GM12874 (cell line): ENCODE results near the gene GSTA3.
A peak's percentile ranks its signal among the peaks of the same experiment; 100 is the strongest.

Source experiments
- TF ChIP-seq, protein P1 (sequence below): IDR thresholded peaks from 2 replicates; pipeline ENCODE4 v1.5.1; 2011; ENCODE audit warnings: low read depth, mild to moderate bottlenecking, control low read depth, low read length, moderate library complexity; ENCODE audit not compliant: insufficient read depth

The GSTA3 gene

DNA sequence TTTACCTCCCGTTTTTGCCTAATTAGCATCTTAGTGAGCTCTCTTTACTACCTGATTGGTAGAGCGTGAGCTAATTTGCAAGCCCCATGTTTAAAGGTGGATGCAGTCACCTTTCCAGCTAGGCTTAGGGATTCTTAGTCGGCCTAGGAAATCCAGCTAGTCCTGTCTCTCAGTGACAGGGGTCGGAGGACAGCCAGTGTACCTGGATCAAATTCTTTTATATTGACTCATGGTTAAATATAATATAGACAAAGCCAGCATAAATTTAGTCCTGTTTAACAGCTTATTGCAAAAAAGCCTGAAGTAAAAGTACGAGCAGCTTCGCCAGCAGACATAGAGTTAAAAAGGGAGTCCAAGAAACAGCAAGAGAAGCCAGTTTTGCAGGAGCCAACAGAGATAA, 12.2 kb upstream of the GSTA3 start:
- TF ChIP-seq, protein P1, sequence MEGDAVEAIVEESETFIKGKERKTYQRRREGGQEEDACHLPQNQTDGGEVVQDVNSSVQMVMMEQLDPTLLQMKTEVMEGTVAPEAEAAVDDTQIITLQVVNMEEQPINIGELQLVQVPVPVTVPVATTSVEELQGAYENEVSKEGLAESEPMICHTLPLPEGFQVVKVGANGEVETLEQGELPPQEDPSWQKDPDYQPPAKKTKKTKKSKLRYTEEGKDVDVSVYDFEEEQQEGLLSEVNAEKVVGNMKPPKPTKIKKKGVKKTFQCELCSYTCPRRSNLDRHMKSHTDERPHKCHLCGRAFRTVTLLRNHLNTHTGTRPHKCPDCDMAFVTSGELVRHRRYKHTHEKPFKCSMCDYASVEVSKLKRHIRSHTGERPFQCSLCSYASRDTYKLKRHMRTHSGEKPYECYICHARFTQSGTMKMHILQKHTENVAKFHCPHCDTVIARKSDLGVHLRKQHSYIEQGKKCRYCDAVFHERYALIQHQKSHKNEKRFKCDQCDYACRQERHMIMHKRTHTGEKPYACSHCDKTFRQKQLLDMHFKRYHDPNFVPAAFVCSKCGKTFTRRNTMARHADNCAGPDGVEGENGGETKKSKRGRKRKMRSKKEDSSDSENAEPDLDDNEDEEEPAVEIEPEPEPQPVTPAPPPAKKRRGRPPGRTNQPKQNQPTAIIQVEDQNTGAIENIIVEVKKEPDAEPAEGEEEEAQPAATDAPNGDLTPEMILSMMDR: no peak

DNA sequence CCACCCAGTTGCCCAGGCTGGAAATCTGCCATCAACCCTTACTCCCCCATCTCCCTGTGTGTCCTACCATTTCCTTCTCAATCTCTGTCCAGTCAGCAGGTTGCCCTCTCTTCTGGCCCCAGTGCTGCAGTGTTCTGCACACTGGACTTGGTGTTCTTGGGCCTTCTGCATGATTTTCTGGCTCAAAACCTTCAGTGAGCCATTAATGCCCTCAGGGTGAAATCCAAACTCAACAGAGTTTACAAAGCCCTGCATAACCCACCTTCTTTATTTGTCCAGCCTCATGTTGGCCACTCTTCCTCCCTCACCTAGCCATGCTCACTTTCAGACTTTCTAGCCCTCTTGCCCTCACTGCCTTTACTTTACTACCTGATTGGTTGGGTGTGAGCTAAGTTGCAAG, 5.0 kb upstream of the GSTA3 start:
- TF ChIP-seq, protein P1: no peak

DNA sequence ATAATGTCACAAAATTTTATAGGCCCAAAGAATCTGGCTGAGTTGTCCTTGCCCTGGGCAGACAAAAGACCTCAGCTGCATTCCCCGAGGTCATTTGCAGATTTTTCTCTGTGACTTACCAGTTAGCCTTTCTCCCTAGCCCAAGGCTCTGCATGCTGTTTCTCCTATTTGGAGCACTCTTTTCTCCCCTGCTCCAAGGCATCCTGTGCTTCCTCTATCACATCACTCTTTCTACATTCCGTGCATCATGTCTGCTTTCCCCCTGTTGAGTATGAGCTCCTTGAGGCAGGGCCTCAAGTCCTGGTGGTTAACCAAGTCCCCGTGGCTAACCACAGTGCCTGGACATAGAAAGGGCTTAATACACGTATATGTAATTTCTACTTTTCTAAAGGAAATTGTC, 593 bp upstream of the GSTA3 start:
- TF ChIP-seq, protein P1: no peak

DNA sequence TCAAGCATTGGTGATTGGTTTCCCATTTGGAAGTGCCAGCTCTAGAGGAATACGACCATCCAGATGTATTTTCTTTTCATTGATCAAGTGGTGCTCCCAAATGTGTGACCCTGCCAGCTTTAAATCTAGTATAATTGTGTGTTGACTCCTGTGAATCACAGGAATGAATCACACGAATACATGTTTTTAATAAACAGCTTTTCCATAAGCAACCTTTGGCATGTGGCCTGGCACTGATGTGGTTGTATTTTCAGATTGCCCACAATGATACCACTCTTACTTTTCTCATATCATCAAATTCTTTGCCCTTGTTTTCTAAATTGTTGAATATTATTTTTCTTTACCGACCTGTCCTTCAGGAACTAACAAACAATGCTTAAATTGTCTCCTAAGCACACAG, 367 bp downstream of the GSTA3 start:
- TF ChIP-seq, protein P1: no peak

DNA sequence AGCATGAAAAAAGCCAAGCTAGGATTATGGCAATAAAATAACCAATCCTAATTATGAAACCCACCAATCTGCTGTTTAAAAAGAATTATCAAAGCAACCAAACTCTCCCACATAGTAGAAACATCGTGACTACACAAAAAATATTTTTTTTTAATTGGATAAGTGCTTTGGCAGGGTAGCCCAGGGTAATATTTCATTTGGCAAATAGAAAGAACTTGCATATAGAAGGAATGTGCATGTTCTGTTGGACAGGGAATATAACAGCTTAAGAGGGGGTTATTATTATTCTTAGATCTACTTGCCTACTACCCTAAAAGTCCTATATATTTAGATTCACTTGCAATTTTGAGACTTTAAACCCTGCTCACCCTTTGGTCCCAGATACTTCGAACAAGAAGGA, 972 bp downstream of the GSTA3 start:
- TF ChIP-seq, protein P1: no peak

DNA sequence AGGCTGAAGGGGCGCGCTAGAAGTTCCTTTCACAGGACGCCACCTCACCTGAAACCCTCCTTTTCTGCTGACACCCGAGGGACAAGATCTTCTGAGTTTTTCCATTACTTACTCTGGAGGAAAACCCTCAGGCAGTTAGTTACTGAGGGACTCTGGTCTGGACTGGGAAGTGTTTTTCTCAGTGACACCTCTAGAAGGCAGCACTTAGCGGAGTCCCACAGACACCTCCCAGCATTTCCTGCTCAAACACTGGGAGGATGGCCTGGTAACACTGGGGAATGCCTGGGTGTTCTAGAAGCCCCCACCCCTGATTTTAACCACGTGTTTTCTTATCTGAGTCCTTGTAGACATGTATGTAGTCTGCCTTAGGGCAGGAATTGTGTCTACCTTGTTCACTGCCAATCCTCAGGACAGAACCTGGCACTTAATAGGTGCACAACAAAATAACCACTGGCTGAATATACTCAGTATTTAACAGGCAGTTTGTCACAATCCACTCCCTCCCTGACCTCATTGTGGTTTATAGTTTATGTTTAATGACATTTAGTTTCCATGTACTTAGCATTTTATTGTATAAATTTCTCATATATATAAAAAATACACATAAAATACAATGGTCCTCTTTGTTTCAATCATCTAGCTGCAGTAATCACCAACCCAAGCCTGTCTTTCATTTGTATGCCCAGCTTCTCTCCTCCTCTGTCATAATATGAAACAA, 4.8 kb downstream of the GSTA3 start:
- TF ChIP-seq, protein P1: peak; percentile 24; the same call in 1 of the 2 replicates

DNA sequence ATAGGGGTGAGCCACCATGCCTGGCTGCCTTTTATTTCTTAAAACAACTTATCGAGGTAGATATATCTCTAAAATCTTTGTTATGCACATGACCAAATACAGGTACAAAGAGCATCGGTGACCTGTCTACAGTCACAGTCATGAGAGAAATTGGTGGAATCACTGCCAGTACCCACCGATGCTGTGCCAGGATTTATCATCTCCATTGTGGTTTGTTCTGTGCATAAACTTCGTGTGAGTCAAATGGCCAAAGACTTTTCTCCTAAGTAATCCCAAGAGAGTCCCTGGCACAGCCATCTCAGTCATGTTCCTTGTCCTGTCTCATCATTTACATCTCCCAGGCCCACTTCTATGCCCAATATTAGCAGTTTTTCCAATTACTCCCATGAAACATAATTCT, 9.0 kb downstream of the GSTA3 start:
- TF ChIP-seq, protein P1: no peak

DNA sequence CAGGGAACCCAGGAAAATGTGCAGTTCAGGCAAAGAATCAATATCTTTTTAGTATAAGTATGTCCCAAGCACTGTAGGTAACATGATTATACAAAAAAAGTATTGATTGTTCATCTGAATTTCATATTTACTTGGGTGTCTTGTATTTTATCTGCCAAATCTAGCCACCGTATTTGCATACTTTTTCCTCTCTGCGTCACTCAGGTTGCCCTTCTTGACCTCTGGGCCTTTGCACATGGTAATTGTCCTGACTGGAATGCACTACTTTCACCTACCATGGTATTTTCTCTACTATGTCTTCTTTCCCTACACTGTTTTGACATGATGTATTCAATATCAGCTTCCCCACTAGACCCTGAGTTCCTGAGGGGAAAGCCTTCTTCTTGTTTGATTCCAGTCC, 15.2 kb downstream of the GSTA3 start:
- TF ChIP-seq, protein P1: no peak
